SU-DHL-6 (cell line): ENCODE data around the gene STX10.

ENCODE experiments used
- H2AFZ ChIP-seq: fragments of 200-600 bp; sonication (generic); 2 replicates; pipeline ENCODE4 v1.6.1; 2014; ENCODE audit warnings: low read depth, mild to moderate bottlenecking, moderate library complexity, mixed read lengths, antibody characterized with exemption, low read length; ENCODE audit not compliant: severe bottlenecking
- H3F3A ChIP-seq: fragments of 200-600 bp; shearing (Covaris generic); 2 replicates; pipeline ENCODE4 v1.6.0; 2016; ENCODE audit warnings: antibody characterized with exemption, mild to moderate bottlenecking; ENCODE audit not compliant: insufficient read depth
- H3K27ac ChIP-seq: fragments of 200-600 bp; sonication (generic); 2 replicates; pipeline ENCODE4 v1.5.1; 2016; ENCODE audit warnings: low read depth, mild to moderate bottlenecking, low read length, moderate library complexity, mixed read lengths
- H3K27me3 ChIP-seq: fragments of 200-600 bp; sonication (generic), shearing (Covaris generic); 2 replicates; pipeline ENCODE4 v1.6.0; 2014; ENCODE audit warnings: mild to moderate bottlenecking, low read length
- H3K36me3 ChIP-seq: fragments of 200-600 bp; sonication (generic); 2 replicates; pipeline ENCODE4 v1.6.1; 2014; ENCODE audit warnings: mild to moderate bottlenecking, low read length, mixed read lengths
- H3K4me2 ChIP-seq: fragments of 300-600, 200-600 bp; shearing (Covaris generic), sonication (generic); 2 replicates; pipeline ENCODE4 v1.6.0; 2014; ENCODE audit warnings: low read length, low read depth, mild to moderate bottlenecking; ENCODE audit not compliant: poor library complexity, severe bottlenecking
- H3K4me3 ChIP-seq: fragments of 200-600 bp; sonication (generic); 2 replicates; pipeline ENCODE4 v1.5.1; 2014; ENCODE audit warnings: antibody characterized with exemption, low read length, mild to moderate bottlenecking, mixed read lengths; ENCODE audit not compliant: insufficient read depth, poor library complexity, severe bottlenecking
- H3K79me2 ChIP-seq: fragments of 200-600 bp; sonication (generic); 2 replicates; pipeline ENCODE4 v1.6.1; 2014; ENCODE audit warnings: mild to moderate bottlenecking, low read length, moderate library complexity; ENCODE audit not compliant: insufficient read depth
- H3K9ac ChIP-seq: fragments of 200-600 bp; sonication (generic); 2 replicates; pipeline ENCODE4 v1.7.0; 2014; ENCODE audit warnings: mild to moderate bottlenecking, low read length
- H3K9me2 ChIP-seq: fragments of 200-600 bp; sonication (generic); replicated peaks from 2 replicates; pipeline ENCODE4 v1.6.1; 2014; ENCODE audit warnings: low read length; ENCODE audit not compliant: insufficient read depth
- H3K9me3 ChIP-seq: fragments of 200-600 bp; sonication (generic); 2 replicates; pipeline ENCODE4 v1.6.1; 2014; ENCODE audit warnings: low read length, mixed read lengths; ENCODE audit not compliant: insufficient read depth
- H4K20me1 ChIP-seq: fragments of 200-600 bp; sonication (generic); 2 replicates; pipeline ENCODE4 v1.6.1; 2014; ENCODE audit warnings: low read depth, mild to moderate bottlenecking, antibody characterized with exemption, low read length, moderate library complexity, mixed read lengths
- CTCF ChIP-seq: fragments of 200-600 bp; sonication (generic); IDR thresholded peaks from one replicate; pipeline ENCODE4 v1.5.1; 2017; ENCODE audit warnings: antibody characterized with exemption, mild to moderate bottlenecking, low read length, moderate library complexity; ENCODE audit not compliant: insufficient read depth, poor library complexity, severe bottlenecking
- EZH2phosphoT487 ChIP-seq: fragments of 200-600 bp; sonication (generic), shearing (Covaris generic); conservative IDR thresholded peaks from 2 replicates; pipeline ENCODE4 v1.6.1; 2018; ENCODE audit warnings: mild to moderate bottlenecking, antibody characterized with exemption, low read length, moderate library complexity, mixed read lengths

STX10 gene

GRCh38 chr19:13109361-13110098, 40.6 kb downstream of the STX10 start:
- no peaks in the 10 kb centered on the region for H3K27me3 ChIP-seq
- H3K4me3 ChIP-seq = no peak overlapping the region
- no peak overlapping the region for H3K4me2 ChIP-seq
- no peaks in the 10 kb centered on the region for H3K9me2 ChIP-seq
- no peak overlapping the region for H2AFZ ChIP-seq
- H3K79me2 ChIP-seq = no peaks in the 10 kb centered on the region; the same call in 1 of the 2 replicates
- no peaks in the 10 kb centered on the region for H3K36me3 ChIP-seq
- H3K9me3 ChIP-seq = no peaks in the 10 kb centered on the region
- peaks cover 16% of the 10 kb centered on the region for H3F3A ChIP-seq
- H3K27ac ChIP-seq = no peak overlapping the region
- no peak overlapping the region for H3K9ac ChIP-seq
- TF ChIP-seq CTCF (no peak), EZH2phosphoT487 (no peak)
- H4K20me1 ChIP-seq = no peaks in the 10 kb centered on the region

GRCh38 chr19:13104848-13105711, 45.1 kb downstream of the STX10 start:
- TF ChIP-seq EZH2phosphoT487 = no peak
- TF ChIP-seq CTCF = no peak
- Histone ChIP-seq H3K79me2 (peaks cover 14% of the 10 kb centered on the region), H3K27ac (peak overlapping the region; percentile 92), H2AFZ (peak overlapping the region; percentile 0), H3K36me3 (peaks cover 5% of the 10 kb centered on the region), H3K9me2 (no peaks in the 10 kb centered on the region), H3K27me3 (no peaks in the 10 kb centered on the region), H4K20me1 (no peaks in the 10 kb centered on the region), H3K4me2 (peak overlapping the region; percentile 65), H3K9ac (peak overlapping the region; percentile 96), H3K4me3 (peak overlapping the region; percentile 44), H3K9me3 (no peaks in the 10 kb centered on the region), H3F3A (peaks cover 36% of the 10 kb centered on the region)

- peaks cover 10% of the 10 kb centered on the region for H3K36me3 ChIP-seq
- peaks cover 14% of the 10 kb centered on the region for H3K79me2 ChIP-seq
- H3K9ac ChIP-seq = peak overlapping the region; percentile 96
- TF ChIP-seq EZH2phosphoT487 (no peak), CTCF (peak; percentile 70)
- H3K4me3 ChIP-seq = peak overlapping the region; percentile 44
- H4K20me1 ChIP-seq = no peaks in the 10 kb centered on the region
- H2AFZ ChIP-seq = peak overlapping the region; percentile 0
- peak overlapping the region; percentile 92 for H3K27ac ChIP-seq
- peak overlapping the region; percentile 65 for H3K4me2 ChIP-seq
- H3F3A ChIP-seq = peaks cover 39% of the 10 kb centered on the region
- no peaks in the 10 kb centered on the region for H3K9me3 ChIP-seq
- no peaks in the 10 kb centered on the region for H3K9me2 ChIP-seq
- no peaks in the 10 kb centered on the region for H3K27me3 ChIP-seq
These were observed 45.8 kb downstream of the STX10 start for GRCh38 chr19:13104360-13104847.
